Activated CD8-positive, alpha-beta memory T cell treated with anti-CD3 and anti-CD28 coated beads, Interleukin-2, amount 50 U/mL, for 24 hours (primary cell): ENCODE data around the gene SLC22A16.

Experiments used
- DNase-seq: peaks from one replicate; pipeline ENCODE4 v3.0.0-alpha.2; 2020; ENCODE audit errors: extremely low read depth

SLC22A16 gene

DNA sequence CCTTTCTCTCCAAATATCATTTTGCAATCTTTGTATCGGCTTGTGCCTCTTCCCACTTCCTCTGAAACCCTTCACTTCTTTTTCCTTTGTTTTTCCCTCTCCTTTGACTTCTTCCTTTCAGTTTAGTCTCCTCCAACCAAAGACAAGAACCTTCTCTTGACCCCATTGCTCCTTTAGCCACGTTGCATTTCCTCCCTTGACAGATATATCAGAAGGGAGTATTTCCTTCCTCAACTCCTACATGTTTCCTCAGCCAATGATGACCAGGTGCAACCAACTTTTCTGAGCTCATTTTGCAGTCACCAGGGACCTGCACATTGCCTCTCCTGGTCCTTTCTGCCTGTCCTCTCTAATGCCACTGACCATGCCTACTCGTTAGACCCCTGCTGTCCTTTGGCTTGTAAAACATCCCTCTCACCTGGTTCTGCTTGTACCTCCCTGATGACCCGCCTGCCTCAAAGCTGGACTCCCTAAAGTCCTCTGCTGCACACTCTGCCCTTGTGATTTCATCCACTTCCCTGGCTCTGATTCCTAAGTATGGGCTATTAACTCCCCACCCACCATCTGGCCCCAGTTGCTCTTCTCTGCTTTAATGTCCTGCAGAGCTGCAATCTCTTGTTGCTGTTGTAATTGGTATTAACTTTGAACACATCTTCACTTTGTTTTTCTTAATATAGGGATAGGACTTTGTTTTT is 27.4 kb downstream of the SLC22A16 start:
- no peak for DNase-seq

GRCh38 chr6:110447761-110448160 is 28.7 kb downstream of the SLC22A16 start:
- DNase-seq = no peak

DNA sequence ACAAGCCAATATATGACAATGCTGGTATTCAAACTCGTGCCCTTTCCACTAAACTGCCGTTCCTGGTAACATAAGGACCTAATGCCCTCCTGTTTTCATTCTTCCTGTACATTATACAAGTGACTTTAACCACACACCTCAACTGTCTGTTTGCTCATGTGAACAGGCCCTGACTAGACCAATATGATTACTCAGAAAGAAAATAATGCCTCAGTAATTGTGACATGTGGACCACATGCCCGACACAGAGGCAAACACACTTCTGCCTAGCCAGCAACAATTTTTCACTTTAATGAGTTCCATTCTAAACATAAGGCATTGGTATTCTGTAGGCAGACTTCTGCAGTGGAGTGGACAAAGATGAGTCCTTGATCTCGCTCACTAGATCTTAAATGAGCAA is 30.0 kb downstream of the SLC22A16 start:
- DNase-seq = no peak

- DNase-seq = no peak
These were observed 36.4 kb downstream of the SLC22A16 start for GRCh38 chr6:110440026-110440425.

DNA sequence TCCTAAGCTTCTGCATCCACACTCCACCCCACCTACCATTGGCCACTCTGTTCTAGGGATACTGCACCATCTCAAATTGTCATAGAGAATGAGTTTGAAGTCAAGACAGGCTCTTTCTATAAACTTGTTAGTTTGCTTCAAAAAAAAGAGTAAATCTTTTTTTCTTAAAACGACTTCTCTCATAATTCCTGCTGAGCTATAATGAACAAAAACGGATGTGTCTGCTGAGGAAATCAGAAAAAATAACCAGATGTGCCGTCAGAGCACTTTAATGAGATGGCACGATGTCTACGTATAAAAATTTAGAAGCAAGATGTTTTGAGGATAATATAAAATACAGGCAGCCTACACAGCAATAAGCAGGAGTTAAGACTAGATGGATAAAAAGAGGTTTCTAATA is 37.1 kb downstream of the SLC22A16 start:
- DNase-seq = no peak

DNA sequence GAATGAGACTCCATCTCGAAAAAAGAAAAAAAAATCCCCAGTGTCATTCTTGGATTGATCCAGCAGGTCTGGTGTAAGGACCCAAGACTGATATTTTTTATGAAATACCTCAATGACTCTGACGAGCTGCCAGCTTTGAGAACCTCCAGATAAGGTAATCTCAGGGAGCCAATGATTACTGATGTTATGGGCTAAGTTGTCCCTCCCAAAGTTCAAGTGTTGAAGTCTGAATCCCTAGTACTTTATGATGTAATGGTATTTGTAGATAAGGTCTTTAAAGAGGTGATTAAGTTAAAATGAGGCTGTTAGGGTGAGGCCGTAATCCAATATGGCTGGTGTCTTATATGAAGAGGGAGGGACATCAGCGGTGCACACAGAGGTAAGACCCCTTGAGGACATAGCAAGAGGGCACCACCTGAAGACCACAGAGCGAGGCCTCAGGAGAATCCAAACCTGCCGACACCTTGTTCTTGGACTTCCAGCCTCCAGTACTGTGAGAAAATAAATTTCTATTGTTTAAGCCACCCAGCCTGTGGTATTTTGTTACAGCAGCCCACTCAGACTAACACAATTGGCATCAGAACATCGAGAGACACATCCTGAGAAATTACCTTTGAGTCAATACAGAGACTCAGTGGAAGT is 41.3 kb downstream of the SLC22A16 start:
- no peak for DNase-seq

DNA sequence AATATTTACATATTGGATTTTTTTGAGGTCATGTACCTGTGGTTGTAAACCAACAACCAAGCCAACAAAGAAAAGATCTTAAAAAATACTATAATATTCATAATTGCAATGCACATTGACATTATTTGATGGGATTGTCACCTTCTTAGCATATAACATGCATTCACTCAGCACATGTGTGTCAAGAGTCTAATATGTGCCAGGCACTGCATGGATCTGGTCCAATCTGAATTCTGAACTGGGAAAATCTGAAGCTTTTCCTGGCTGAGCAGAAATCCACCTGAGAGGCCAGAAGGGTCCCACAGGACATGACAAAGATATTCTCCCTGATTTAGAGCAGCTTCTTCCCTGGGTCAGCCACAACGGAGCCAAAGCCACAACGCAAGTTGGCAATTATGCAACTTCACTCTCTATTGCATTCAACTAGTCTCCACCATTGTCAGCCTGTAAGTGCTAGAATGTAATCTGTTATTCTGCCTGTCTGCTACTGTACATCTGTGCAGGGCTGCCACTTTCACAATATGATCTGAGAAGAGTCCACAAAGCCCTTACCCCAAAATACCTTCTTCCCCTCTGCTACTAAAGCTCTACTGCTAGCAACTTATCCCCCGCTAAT is 44.0 kb downstream of the SLC22A16 start:
- DNase-seq = no peak

- no peak for DNase-seq
These were observed 45.7 kb downstream of the SLC22A16 start for GRCh38 chr6:110430741-110431140.

- DNase-seq = no peak
These were observed 46.2 kb downstream of the SLC22A16 start for GRCh38 chr6:110430236-110430635.

DNA sequence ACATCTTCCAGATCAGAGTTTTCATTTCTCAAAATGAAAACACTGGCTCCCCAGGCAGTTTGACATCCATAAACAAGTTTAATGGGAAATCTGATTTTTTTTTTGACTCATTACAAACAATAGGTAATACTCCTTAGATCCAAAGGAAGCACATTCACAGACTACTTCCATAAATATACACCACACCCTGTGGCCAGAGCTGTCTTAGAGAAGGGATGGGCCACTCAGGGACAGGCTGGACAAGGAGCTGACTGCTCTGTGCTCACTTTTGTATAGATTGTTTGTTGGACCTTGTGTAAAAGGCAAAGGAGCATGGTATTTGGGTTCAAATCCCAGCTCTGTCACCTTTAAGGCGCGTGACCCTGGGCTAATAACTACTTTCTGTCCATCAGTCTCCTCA is 48.3 kb downstream of the SLC22A16 start:
- DNase-seq = no peak

GRCh38 chr6:110425816-110426215 is 50.6 kb downstream of the SLC22A16 start:
- no peak for DNase-seq

- DNase-seq = no peak
These were observed 54.0 kb downstream of the SLC22A16 start for GRCh38 chr6:110422444-110422822.

DNA sequence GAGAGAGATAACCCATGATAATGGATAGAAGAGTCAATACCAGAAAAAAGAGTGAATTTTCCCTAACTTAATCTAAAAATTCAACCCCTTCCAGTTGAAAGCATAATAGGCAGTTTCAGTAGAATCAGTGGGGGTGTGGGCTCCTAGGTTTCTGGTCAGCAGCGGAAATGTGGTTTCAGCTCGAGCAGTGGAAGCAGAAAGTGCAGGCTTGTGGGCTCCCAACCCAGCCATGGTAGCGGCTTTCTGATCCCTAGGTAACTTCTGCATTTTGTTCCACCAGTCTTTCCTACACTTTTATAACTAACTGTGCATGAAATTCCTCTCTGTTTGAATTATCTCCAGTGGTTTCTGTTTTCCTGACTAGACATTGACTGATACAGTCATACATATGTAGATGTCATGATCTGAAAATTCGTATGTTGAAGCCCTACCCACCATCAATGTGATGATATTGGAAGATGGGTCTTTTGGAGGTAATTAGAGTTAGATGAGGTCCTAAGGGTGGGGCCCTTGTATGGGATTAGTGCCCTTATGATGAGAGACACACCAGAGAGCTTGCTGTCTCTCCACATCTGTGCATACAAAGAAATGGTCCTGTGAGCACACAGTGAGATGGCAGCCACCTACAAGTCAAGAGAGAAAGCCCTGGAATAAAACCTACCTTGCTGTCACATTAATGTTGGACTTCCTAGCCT is 54.5 kb downstream of the SLC22A16 start:
- DNase-seq = no peak

GRCh38 chr6:110419028-110419739 is 57.2 kb downstream of the SLC22A16 start:
- no peak for DNase-seq

GRCh38 chr6:110418594-110418993 is 57.8 kb downstream of the SLC22A16 start:
- DNase-seq = no peak

DNA sequence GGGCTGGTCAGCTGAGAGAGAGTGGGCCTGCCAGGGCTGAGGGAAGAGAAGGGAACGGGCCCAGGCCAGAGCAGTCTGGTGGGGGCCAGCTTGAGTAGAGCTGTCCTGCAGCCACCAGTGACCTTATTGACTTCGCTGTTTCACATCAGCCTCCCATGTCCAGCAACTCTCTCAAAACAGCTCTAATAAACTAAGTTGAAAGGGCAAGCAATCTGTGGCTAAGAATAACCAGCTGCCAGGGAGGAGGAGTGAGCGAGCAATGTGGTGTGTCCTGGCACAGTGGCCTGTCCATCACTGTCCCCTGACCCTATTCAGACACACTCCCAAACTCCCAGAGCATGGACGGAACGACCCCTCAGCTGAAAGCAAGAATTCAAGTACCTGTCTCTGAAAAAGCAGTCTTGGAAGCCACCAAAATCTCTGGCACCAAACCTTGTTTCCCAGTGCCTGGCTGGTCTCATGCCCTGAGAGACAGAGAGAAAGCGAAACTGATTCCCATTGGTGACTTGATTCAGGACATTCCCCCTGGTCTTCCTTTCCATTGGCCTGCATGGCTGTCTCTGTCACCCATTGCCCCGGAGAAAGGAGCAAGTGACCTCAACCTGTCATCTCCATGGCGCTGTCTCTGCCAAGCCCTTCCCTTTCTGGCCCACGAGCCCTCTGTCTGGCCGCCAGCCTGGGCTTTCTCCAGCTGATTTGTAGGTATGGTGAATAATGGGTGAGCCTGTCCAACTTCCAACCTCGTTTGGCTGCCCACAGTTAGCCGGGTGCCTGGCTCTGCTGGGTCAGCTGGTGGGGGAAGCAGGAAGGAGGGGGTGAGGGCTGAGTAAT is 61.1 kb downstream of the SLC22A16 start, which contains the start of gene DDO:
TSS of gene DDO (minus strand) at position 490 of the 831 bp plus-strand sequence. CDS start 2,113 bp downstream, outside the sequence.
- DNase-seq = no peak

DNA sequence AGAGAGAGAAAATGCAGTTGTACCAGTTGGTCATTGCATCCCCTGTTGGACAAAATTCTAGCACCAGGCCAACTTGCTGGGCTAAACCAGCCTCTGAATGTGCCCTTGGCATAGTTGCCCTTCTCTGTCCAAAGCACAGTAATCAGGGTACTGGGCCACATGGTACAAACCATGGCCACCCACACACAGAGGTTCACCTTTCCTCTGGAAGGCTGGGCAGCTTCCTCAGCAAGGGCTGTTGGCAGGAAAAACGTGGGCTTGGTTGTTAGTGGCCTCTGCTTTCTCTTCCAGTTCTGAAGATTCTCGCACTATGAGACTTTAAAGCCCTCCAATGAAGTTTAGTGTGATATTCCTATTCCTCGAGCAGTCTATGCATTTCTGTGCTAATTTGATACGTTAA is 61.7 kb downstream of the SLC22A16 start:
- DNase-seq = no peak

- no peak for DNase-seq
These were observed 64.1 kb downstream of the SLC22A16 start for GRCh38 chr6:110412360-110412759.

DNA sequence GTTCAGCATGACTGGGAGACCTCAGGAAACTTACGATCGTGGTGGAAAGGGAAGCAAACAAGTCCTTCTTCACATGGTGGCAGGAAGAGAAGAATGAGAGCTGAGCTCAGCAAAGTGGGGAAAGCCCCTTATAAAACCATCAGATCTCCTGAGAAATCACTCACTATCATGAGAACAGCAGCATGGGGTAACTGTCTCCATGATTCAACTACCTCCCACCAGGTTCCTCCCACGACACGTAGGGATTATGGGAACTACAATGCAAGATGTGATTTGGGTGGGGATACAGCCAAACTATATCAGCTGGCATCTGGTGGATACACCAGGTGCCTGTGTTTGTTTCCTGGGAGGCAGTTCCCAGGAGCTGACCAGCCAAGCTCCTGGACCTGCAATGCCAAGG is 65.9 kb downstream of the SLC22A16 start:
- no peak for DNase-seq

GRCh38 chr6:110409794-110410193 is 66.6 kb downstream of the SLC22A16 start:
- no peak for DNase-seq

DNA sequence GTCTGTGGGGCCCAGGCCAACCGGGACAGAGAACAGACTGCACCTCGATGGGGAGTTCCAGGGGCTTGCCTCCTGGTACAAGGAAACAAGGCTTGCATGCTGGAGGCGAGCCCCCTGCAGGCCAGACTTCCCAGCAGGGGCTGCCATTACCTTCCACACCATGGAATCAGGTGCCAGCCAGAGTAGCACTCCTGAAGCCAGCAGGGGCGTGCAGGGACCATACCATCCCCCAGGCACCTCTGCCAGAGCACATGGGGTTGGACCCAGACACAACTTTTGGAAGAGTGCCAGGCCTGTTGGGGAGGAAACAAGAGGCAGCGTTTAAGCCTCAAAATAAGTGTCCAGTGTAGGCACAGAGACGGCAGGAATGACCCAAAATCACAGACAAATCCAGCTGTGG is 67.5 kb downstream of the SLC22A16 start:
- DNase-seq = no peak
